ENCODE measurements around the gene TMEM94. TPM values are rescaled to one million over a fixed set of nuclear protein-coding genes. Genes with fewer than 3 reads are reported as not detected.
A peak's percentile ranks its signal among the peaks of the same experiment; 100 is the strongest.

Gene TMEM94
- total and polyA plus RNA-seq, 12 donors, result 25.6 to 66.7 (median 41.3) TPM

GRCh38 chr17:75485688-75486087, 29.3 kb downstream of the TMEM94 start:
- DNase-seq (peak in 1 of 2 donors; percentile 22), ATAC-seq (peak in 3 of 8 donors; percentile 21 to 32 (median 32))
- intact Hi-C loops (cut with DNase I), result no loop called here
- no peaks in the 10 kb centered on the region for H3K27me3 ChIP-seq
- peaks cover 18 to 71% (median 61%) of the 10 kb centered on the region in 9 donors for H3K4me1 ChIP-seq
- peak overlapping the region in 9 of 10 donors; percentile 21 to 76 (median 54) for H3K27ac ChIP-seq
- WGBS, 2 donors, result 72 to 76% methylated on average over 12 of the region's 12 CpGs
- H3K9me3 ChIP-seq, result no peaks in the 10 kb centered on the region
- no peak for TF ChIP-seq CTCF (IDR thresholded peaks at IDR 0.05)
- no peak overlapping the region for H3K4me3 ChIP-seq
- H3K36me3 ChIP-seq, result peaks cover 0 to 23% (median 0%) of the 10 kb centered on the region in 9 donors

GRCh38 chr17:75486151-75486550, 29.7 kb downstream of the TMEM94 start:
- Histone ChIP-seq H3K4me1 (peaks cover 18 to 71% (median 56%) of the 10 kb centered on the region in 9 donors), H3K27me3 (no peaks in the 10 kb centered on the region), H3K36me3 (peaks cover 0 to 28% (median under 1%) of the 10 kb centered on the region in 9 donors), H3K9me3 (no peaks in the 10 kb centered on the region), H3K4me3 (no peak overlapping the region), H3K27ac (peak overlapping the region in 8 of 10 donors; percentile 21 to 81 (median 58))
- 77 to 80% methylated on average over 14 of the region's 14 CpGs for WGBS, 2 donors
- DNase-seq (peak in 1 of 2 donors; percentile 13), ATAC-seq (no peak)
- no peak for TF ChIP-seq CTCF (IDR thresholded peaks at IDR 0.05)
- intact Hi-C loops (cut with DNase I), result no loop called here

DNA sequence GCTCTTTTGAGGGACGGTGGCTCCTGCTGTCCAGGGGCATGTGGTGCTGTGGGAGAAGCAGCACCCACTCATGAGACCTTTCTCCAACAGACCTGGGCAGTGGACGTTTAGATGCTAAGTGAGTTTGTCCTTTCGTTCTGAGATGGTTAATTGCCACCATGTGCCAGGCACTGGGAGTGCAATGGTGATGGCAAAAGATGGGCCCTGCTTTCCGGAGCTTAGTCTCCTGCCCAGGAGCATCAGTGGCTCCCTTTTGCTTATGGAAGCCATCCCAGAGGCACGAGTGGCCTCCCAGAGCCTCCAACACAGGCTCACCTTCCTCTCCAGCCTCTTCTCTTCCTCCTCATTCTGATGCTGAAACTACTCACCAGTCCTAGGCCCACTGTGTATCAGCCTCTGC, 30.5 kb downstream of the TMEM94 start:
- 75 to 84% methylated on average over 5 of the region's 5 CpGs for WGBS, 2 donors
- Histone ChIP-seq H3K9me3 (no peaks in the 10 kb centered on the region), H3K27me3 (no peaks in the 10 kb centered on the region), H3K4me1 (peaks cover 18 to 65% (median 51%) of the 10 kb centered on the region in 9 donors), H3K36me3 (peaks cover 0 to 36% (median 5%) of the 10 kb centered on the region in 9 donors), H3K27ac (peak overlapping the region in 7 of 10 donors; percentile 14 to 81 (median 61)), H3K4me3 (no peak overlapping the region)
- no peak for TF ChIP-seq CTCF (IDR thresholded peaks at IDR 0.05)
- ATAC-seq (no peak), DNase-seq (no peak)
- intact Hi-C loops (cut with DNase I), result no loop called here

DNA sequence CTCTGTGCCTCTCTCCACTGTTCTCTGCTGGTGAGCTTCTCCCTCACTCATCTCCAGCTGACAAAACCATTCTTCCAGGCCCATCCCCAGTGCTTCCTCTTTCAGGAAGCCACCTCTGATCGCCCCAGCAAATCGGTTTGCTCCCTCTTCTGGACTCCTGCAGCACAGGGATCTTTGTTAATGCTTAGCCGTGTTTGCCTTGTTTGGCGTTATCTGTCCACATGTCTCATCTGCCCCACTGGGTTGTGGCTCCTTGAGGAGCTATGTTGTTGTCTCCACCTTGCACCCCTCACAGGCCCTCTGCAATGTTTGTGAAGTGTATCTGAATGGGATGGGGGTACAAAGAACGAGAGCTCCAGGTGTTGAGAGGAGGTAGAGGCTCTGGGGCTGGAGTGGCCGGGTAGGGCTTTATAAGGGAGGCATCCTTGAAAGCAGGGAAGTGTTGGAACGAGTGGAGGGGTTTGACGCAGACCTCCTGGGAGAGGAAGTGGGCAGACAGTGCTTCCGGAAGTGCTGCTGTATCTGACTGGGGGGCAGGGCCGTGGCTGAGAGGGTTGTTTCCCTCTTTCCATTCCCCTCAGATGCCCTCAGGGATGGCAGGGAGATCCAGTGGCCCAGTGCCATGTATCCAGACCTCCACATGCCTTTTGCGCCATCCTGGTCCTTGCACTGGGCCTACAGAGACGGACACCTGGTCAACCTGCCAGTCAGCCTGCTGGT, 31.1 kb downstream of the TMEM94 start:
- peak in 1 of 2 donors; percentile 36 for DNase-seq
- intact Hi-C loops (cut with DNase I), result no loop called here
- peak overlapping the region in 8 of 10 donors; percentile 0 to 81 (median 60) for H3K27ac ChIP-seq

More for the DNA sequence above, 31.1 kb downstream of the TMEM94 start:
- 49 to 61% methylated on average over 12 of the region's 12 CpGs for WGBS, 2 donors
- Histone ChIP-seq H3K36me3 (peaks cover 0 to 41% (median 5%) of the 10 kb centered on the region in 9 donors), H3K4me1 (peaks cover 18 to 65% (median 51%) of the 10 kb centered on the region in 9 donors), H3K9me3 (no peaks in the 10 kb centered on the region), H3K27me3 (no peaks in the 10 kb centered on the region), H3K4me3 (peak overlapping the region in 1 of 10 donors; percentile 3)
- peak in 7 of 8 donors; percentile 27 to 60 (median 43) for ATAC-seq
- no peak for TF ChIP-seq CTCF (IDR thresholded peaks at IDR 0.05)
